Right lobe of liver (tissue), 6 donors: ENCODE data around the gene DLG2. TPM values are rescaled to one million over a fixed set of nuclear protein-coding genes. Genes with fewer than 3 reads are reported as not detected.

Source experiments
- ATAC-seq, 4 donors: fragments of 200-7000 bp; cut with Tn5 transposase; one replicate each; pipeline ENCODE4 v1.9.1; 2020; ENCODE audit warnings: mild to moderate bottlenecking in 4 of 4, moderate library complexity in 4 of 4
- DNase-seq, 3 donors: peaks; one replicate each; pipeline ENCODE4 v3.0.0-alpha.2; 2020
- H3K27ac ChIP-seq, 3 donors: fragments of 200-600 bp; one replicate each; pipeline ENCODE4 v1.8.0; 2022
- H3K27me3 ChIP-seq, 2 donors: fragments of 200-600 bp; one replicate each; pipeline ENCODE4 v1.8.0; 2022
- H3K36me3 ChIP-seq, 4 donors: fragments of 200-600 bp; sonication (generic) in 1 of 4; one replicate each; pipeline versions ENCODE4 v1.5.1 to v1.8.0; 2017 to 2022; ENCODE audit warnings: control low read depth in 1 of 4
- H3K4me1 ChIP-seq, 4 donors: fragments of 200-600 bp; sonication (generic) in 1 of 4; one replicate each; pipeline versions ENCODE4 v1.5.1 to v1.8.0; 2017 to 2022; ENCODE audit warnings: control low read depth in 1 of 4
- H3K4me3 ChIP-seq, 3 donors: fragments of 200-600 bp; one replicate each; pipeline ENCODE4 v1.8.0; 2022
- H3K9me3 ChIP-seq, 4 donors: fragments of 200-600 bp; sonication (generic) in 1 of 4; one replicate each; pipeline versions ENCODE4 v1.5.1 to v1.8.0; 2017 to 2022; ENCODE audit warnings: control low read depth in 1 of 4
- POLR2A ChIP-seq: fragments of 450-650 bp; IDR thresholded peaks from one replicate; pipeline ENCODE4 v1.6.1; 2017; ENCODE audit warnings: antibody characterized with exemption, mild to moderate bottlenecking
- WGBS: methylation state at CpG from one replicate; pipeline ENCODE4 v1.1.6; 2018; ENCODE audit warnings: low coverage, low lambda C conversion rate; ENCODE audit not compliant: insufficient coverage; ENCODE audit errors: missing lambda C conversion rate; 5-methylcytosine and 5-hydroxymethylcytosine counted together
- intact Hi-C, 2 donors: fragments of 100-400 bp; cut with DNase I; formaldehyde crosslinking; loops; one replicate each; pipeline versions ENCODE4 v1.11.2 to v1.14.1; 2022
- total RNA-seq, 6 experiments: library from RNA; depleted of rRNA in 2 of 6; stranded (reverse); fragments of >200 nt in 2 of 6; fragmentation: NEBNext Ultra II Directional in 3 of 6; extraction: Animal tissue kit (Norgen Biotek cat#: 25700) in 3 of 6; gene quantifications; one replicate each; pipeline versions ENCODE4 v1.1.0 to v1.2.4, GENCODE V29; 2016 to 2023
- TF ChIP-seq, protein P1 (sequence below), 4 donors: fragments of 200-600 bp in 3 of 4; fragments of 450-650 bp in 1 of 4; IDR thresholded peaks; one replicate each; pipeline versions ENCODE4 v1.5.1 to v1.8.0; 2016 to 2022; ENCODE audit warnings: antibody characterized with exemption in 4 of 4, mild to moderate bottlenecking in 2 of 4
- donor health status: DM: no; HTN: yes; CAD: no.
- donor health status: DM: no; HTN: no; CAD: no.
- donor health status: DM: no; HTN: no; CAD: no.
- donor health status: DM: no; HTN: yes; CAD: no.
- donor health status: DM: no; HTN: yes; CAD: no.

Gene DLG2
- total RNA-seq, 6 experiments from 2014 or later: 1.2 to 6.4 (median 2.5) TPM

- Histone ChIP-seq H3K36me3 (no peaks in the 10 kb centered on the region), H3K9me3 (peaks cover 0 to 3% (median 0%) of the 10 kb centered on the region in 4 donors), H3K4me1 (no peaks in the 10 kb centered on the region), H3K27ac (no peak overlapping the region), H3K27me3 (no peaks in the 10 kb centered on the region), H3K4me3 (no peak overlapping the region)
- intact Hi-C loops: no loop called here
- no peak for ATAC-seq
- DNase-seq: no peak
- TF ChIP-seq POLR2A: no peak
- TF ChIP-seq, protein P1, sequence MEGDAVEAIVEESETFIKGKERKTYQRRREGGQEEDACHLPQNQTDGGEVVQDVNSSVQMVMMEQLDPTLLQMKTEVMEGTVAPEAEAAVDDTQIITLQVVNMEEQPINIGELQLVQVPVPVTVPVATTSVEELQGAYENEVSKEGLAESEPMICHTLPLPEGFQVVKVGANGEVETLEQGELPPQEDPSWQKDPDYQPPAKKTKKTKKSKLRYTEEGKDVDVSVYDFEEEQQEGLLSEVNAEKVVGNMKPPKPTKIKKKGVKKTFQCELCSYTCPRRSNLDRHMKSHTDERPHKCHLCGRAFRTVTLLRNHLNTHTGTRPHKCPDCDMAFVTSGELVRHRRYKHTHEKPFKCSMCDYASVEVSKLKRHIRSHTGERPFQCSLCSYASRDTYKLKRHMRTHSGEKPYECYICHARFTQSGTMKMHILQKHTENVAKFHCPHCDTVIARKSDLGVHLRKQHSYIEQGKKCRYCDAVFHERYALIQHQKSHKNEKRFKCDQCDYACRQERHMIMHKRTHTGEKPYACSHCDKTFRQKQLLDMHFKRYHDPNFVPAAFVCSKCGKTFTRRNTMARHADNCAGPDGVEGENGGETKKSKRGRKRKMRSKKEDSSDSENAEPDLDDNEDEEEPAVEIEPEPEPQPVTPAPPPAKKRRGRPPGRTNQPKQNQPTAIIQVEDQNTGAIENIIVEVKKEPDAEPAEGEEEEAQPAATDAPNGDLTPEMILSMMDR (IDR thresholded peaks at IDR 0.05): no peak
Observed at GRCh38 chr11:84163116-84163515, 1464.0 kb downstream of the DLG2 start.

DNA sequence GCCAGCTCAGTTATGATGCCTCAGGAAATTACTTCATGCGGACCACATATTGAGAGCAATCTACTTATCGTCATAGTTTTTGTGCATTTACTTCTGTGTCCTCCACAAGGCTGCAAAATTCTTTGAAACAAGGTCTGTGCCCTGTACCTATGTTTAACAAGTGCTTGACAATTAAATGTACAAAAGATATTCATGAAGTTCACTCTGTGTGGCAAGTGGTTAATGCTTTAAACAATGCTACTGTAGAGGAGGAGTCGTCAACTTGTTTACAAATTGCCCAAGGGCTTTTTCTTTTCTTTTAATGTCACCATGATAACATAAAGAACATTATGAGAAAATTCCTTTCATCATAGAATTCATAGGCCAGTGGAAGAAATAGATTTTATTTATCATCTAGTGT, 1469.5 kb downstream of the DLG2 start:
- Histone ChIP-seq H3K4me3 (no peak overlapping the region), H3K36me3 (no peaks in the 10 kb centered on the region), H3K4me1 (no peaks in the 10 kb centered on the region), H3K27me3 (no peaks in the 10 kb centered on the region), H3K9me3 (no peaks in the 10 kb centered on the region), H3K27ac (no peak overlapping the region)
- WGBS: 76% methylated on average over 3 of the region's 3 CpGs
- intact Hi-C loops: no loop called here
- no peak for ATAC-seq
- no peak for DNase-seq
- TF ChIP-seq, protein P1 (IDR thresholded peaks at IDR 0.05): no peak
- no peak for TF ChIP-seq POLR2A

- no peak for TF ChIP-seq POLR2A
- TF ChIP-seq, protein P1 (IDR thresholded peaks at IDR 0.05): no peak
Observed at GRCh38 chr11:84146826-84147225, 1480.3 kb downstream of the DLG2 start.

DNA sequence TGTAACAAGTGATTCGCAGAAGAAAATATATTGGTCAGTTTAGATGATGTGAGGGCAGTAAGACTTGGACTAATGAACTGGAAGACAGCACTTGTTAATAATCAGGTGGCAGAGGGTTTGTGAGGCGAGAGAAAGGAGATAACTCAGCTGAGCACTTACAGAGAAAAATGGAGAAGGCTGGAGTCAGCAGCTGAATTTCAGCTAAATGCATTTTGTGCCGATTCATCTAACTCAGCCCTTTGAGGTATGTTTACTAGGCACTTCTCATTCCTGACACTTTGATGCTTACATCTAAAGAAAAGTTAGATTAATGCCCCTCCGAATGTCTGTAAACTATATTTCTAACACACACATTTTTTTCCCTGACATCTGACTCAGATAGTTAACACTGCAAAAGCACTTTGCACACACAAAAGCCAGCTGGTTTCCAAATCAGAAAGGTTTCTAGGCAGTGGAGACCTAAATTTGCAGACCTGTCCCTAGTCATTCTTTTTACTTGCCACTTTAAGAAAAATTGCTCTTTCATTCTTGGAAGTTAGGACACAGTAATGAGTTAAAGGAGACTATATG, 1481.4 kb downstream of the DLG2 start:
- Histone ChIP-seq H3K9me3 (no peaks in the 10 kb centered on the region), H3K4me3 (no peak overlapping the region), H3K36me3 (no peaks in the 10 kb centered on the region), H3K27ac (no peak overlapping the region), H3K27me3 (no peaks in the 10 kb centered on the region), H3K4me1 (no peaks in the 10 kb centered on the region)
- TF ChIP-seq, protein P1 (IDR thresholded peaks at IDR 0.05): no peak
- no peak for TF ChIP-seq POLR2A
- ATAC-seq (no peak), DNase-seq (no peak)
- WGBS: 77% methylated on average over 4 of the region's 4 CpGs
- intact Hi-C loops: no loop called here

More at GRCh38 chr11:84146826-84147225, 1480.3 kb downstream of the DLG2 start:
- ATAC-seq (no peak), DNase-seq (no peak)
- H3K27ac ChIP-seq: no peak overlapping the region
- H3K9me3 ChIP-seq: no peaks in the 10 kb centered on the region
- H3K4me3 ChIP-seq: no peak overlapping the region
- no peaks in the 10 kb centered on the region for H3K36me3 ChIP-seq
- intact Hi-C loops: no loop called here
- H3K27me3 ChIP-seq: no peaks in the 10 kb centered on the region
- H3K4me1 ChIP-seq: no peaks in the 10 kb centered on the region
- WGBS: 82% methylated on average over 2 of the region's 2 CpGs

DNA sequence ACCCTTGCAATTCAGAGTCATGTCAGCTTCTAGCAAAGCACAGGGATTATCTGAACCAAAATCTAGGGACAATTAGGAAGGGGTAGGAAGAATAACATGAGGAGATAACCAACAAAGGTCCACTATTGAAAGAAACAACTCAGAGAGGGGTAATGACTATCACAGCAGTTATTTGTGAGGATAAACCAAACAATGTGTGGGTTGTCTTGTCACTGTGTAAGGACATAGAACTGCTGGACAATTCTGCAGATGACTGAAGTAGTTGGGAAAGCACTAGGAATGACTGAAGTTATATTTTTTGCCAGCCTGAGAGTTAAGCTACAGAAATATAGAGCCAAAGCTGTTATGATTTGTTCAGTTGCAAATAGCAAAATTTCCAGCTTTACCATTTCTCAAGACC, 1482.6 kb downstream of the DLG2 start:
- no peaks in the 10 kb centered on the region for H3K4me1 ChIP-seq
- intact Hi-C loops: no loop called here
- H3K9me3 ChIP-seq: no peaks in the 10 kb centered on the region
- ATAC-seq (no peak), DNase-seq (no peak)
- no peak overlapping the region for H3K4me3 ChIP-seq
- no peak overlapping the region for H3K27ac ChIP-seq
- H3K36me3 ChIP-seq: no peaks in the 10 kb centered on the region
- TF ChIP-seq, protein P1 (IDR thresholded peaks at IDR 0.05): no peak
- TF ChIP-seq POLR2A: no peak
- H3K27me3 ChIP-seq: no peaks in the 10 kb centered on the region
